SU-DHL-6 (cell line): ENCODE results near the gene PFDN1.

Experiments
- H2AFZ ChIP-seq: fragments of 200-600 bp; sonication (generic); 2 replicates; pipeline ENCODE4 v1.6.1; 2014; ENCODE audit warnings: low read depth, mild to moderate bottlenecking, moderate library complexity, mixed read lengths, antibody characterized with exemption, low read length; ENCODE audit not compliant: severe bottlenecking
- H3F3A ChIP-seq: fragments of 200-600 bp; shearing (Covaris generic); 2 replicates; pipeline ENCODE4 v1.6.0; 2016; ENCODE audit warnings: antibody characterized with exemption, mild to moderate bottlenecking; ENCODE audit not compliant: insufficient read depth
- H3K27ac ChIP-seq: fragments of 200-600 bp; sonication (generic); 2 replicates; pipeline ENCODE4 v1.5.1; 2016; ENCODE audit warnings: low read depth, mild to moderate bottlenecking, low read length, moderate library complexity, mixed read lengths
- H3K27me3 ChIP-seq: fragments of 200-600 bp; sonication (generic), shearing (Covaris generic); 2 replicates; pipeline ENCODE4 v1.6.0; 2014; ENCODE audit warnings: mild to moderate bottlenecking, low read length
- H3K36me3 ChIP-seq: fragments of 200-600 bp; sonication (generic); 2 replicates; pipeline ENCODE4 v1.6.1; 2014; ENCODE audit warnings: mild to moderate bottlenecking, low read length, mixed read lengths
- H3K4me2 ChIP-seq: fragments of 300-600, 200-600 bp; shearing (Covaris generic), sonication (generic); 2 replicates; pipeline ENCODE4 v1.6.0; 2014; ENCODE audit warnings: low read length, low read depth, mild to moderate bottlenecking; ENCODE audit not compliant: poor library complexity, severe bottlenecking
- H3K4me3 ChIP-seq: fragments of 200-600 bp; sonication (generic); 2 replicates; pipeline ENCODE4 v1.5.1; 2014; ENCODE audit warnings: antibody characterized with exemption, low read length, mild to moderate bottlenecking, mixed read lengths; ENCODE audit not compliant: insufficient read depth, poor library complexity, severe bottlenecking
- H3K79me2 ChIP-seq: fragments of 200-600 bp; sonication (generic); 2 replicates; pipeline ENCODE4 v1.6.1; 2014; ENCODE audit warnings: mild to moderate bottlenecking, low read length, moderate library complexity; ENCODE audit not compliant: insufficient read depth
- H3K9ac ChIP-seq: fragments of 200-600 bp; sonication (generic); 2 replicates; pipeline ENCODE4 v1.7.0; 2014; ENCODE audit warnings: mild to moderate bottlenecking, low read length
- H3K9me2 ChIP-seq: fragments of 200-600 bp; sonication (generic); replicated peaks from 2 replicates; pipeline ENCODE4 v1.6.1; 2014; ENCODE audit warnings: low read length; ENCODE audit not compliant: insufficient read depth
- H3K9me3 ChIP-seq: fragments of 200-600 bp; sonication (generic); 2 replicates; pipeline ENCODE4 v1.6.1; 2014; ENCODE audit warnings: low read length, mixed read lengths; ENCODE audit not compliant: insufficient read depth
- H4K20me1 ChIP-seq: fragments of 200-600 bp; sonication (generic); 2 replicates; pipeline ENCODE4 v1.6.1; 2014; ENCODE audit warnings: low read depth, mild to moderate bottlenecking, antibody characterized with exemption, low read length, moderate library complexity, mixed read lengths
- EZH2phosphoT487 ChIP-seq: fragments of 200-600 bp; sonication (generic), shearing (Covaris generic); conservative IDR thresholded peaks from 2 replicates; pipeline ENCODE4 v1.6.1; 2018; ENCODE audit warnings: mild to moderate bottlenecking, antibody characterized with exemption, low read length, moderate library complexity, mixed read lengths
- TF ChIP-seq, protein P1 (sequence below): fragments of 200-600 bp; sonication (generic); IDR thresholded peaks from one replicate; pipeline ENCODE4 v1.5.1; 2017; ENCODE audit warnings: antibody characterized with exemption, mild to moderate bottlenecking, low read length, moderate library complexity; ENCODE audit not compliant: insufficient read depth, poor library complexity, severe bottlenecking

PFDN1 gene

DNA sequence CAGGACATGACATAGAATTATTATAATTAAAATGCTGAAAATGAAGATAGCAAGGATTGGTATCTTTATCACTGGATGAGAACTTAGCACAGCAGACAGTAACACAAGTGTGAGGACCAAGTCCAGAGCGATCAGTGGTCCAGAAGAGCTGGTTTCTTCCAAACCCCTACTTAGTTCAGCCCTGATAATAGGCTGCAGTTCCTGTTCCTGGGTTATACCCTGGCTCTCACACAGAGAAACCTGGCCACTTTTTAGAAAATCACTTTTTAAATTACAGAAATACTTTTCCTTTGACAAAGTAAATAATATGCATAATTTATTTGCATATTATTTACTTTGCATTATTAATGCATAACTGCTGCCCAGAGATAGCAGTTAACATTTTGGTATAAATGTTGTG, 87.6 kb downstream of the PFDN1 start:
- no peaks in the 10 kb centered on the region for H3F3A ChIP-seq
- no peaks in the 10 kb centered on the region for H4K20me1 ChIP-seq
- no peak overlapping the region for H3K9ac ChIP-seq
- TF ChIP-seq, protein P1, sequence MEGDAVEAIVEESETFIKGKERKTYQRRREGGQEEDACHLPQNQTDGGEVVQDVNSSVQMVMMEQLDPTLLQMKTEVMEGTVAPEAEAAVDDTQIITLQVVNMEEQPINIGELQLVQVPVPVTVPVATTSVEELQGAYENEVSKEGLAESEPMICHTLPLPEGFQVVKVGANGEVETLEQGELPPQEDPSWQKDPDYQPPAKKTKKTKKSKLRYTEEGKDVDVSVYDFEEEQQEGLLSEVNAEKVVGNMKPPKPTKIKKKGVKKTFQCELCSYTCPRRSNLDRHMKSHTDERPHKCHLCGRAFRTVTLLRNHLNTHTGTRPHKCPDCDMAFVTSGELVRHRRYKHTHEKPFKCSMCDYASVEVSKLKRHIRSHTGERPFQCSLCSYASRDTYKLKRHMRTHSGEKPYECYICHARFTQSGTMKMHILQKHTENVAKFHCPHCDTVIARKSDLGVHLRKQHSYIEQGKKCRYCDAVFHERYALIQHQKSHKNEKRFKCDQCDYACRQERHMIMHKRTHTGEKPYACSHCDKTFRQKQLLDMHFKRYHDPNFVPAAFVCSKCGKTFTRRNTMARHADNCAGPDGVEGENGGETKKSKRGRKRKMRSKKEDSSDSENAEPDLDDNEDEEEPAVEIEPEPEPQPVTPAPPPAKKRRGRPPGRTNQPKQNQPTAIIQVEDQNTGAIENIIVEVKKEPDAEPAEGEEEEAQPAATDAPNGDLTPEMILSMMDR: no peak
- no peak for TF ChIP-seq EZH2phosphoT487
- H3K27me3 ChIP-seq: no peaks in the 10 kb centered on the region
- H3K36me3 ChIP-seq: no peaks in the 10 kb centered on the region
- no peaks in the 10 kb centered on the region for H3K9me2 ChIP-seq
- H3K79me2 ChIP-seq: no peaks in the 10 kb centered on the region
- H3K9me3 ChIP-seq: no peaks in the 10 kb centered on the region
- no peak overlapping the region for H3K4me2 ChIP-seq
- no peak overlapping the region for H3K27ac ChIP-seq
- no peak overlapping the region for H2AFZ ChIP-seq
- H3K4me3 ChIP-seq: no peak overlapping the region

DNA sequence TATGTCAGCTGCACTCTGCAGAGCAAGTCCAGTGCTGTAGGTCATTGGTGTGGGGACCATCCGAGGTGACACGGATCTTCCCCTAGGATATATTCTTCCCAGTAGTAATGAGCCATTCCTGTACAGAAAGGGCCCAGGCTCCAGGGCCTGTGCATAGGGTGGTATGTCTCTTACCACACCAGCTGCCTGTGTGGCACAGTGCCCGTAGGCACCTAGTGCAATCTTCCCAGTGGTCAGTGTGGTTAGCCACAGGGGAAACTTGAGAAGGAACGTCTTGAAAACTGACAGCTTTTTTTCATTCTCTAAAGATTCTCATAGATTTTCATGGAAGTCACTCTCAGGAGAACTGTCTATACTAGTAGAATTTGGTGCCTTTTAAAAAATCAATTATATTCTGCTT, 88.1 kb downstream of the PFDN1 start:
- H3K9me2 ChIP-seq: no peaks in the 10 kb centered on the region
- no peak overlapping the region for H2AFZ ChIP-seq
- H3F3A ChIP-seq: no peaks in the 10 kb centered on the region
- H3K27me3 ChIP-seq: no peaks in the 10 kb centered on the region
- H3K4me3 ChIP-seq: no peak overlapping the region
- H3K9me3 ChIP-seq: no peaks in the 10 kb centered on the region
- H3K79me2 ChIP-seq: no peaks in the 10 kb centered on the region
- no peaks in the 10 kb centered on the region for H4K20me1 ChIP-seq
- no peaks in the 10 kb centered on the region for H3K36me3 ChIP-seq
- no peak overlapping the region for H3K27ac ChIP-seq
- no peak overlapping the region for H3K4me2 ChIP-seq
- H3K9ac ChIP-seq: no peak overlapping the region
- TF ChIP-seq EZH2phosphoT487: no peak
- TF ChIP-seq, protein P1: no peak

GRCh38 chr5:140213370-140213983, 89.4 kb downstream of the PFDN1 start:
- no peak overlapping the region for H3K4me3 ChIP-seq
- H3K27me3 ChIP-seq: no peaks in the 10 kb centered on the region
- no peaks in the 10 kb centered on the region for H3K9me3 ChIP-seq
- no peak overlapping the region for H2AFZ ChIP-seq
- no peak overlapping the region for H3K4me2 ChIP-seq
- TF ChIP-seq, protein P1: no peak
- no peak for TF ChIP-seq EZH2phosphoT487
- H4K20me1 ChIP-seq: no peaks in the 10 kb centered on the region
- H3K9me2 ChIP-seq: no peaks in the 10 kb centered on the region
- no peak overlapping the region for H3K27ac ChIP-seq
- H3F3A ChIP-seq: no peaks in the 10 kb centered on the region
- H3K36me3 ChIP-seq: no peaks in the 10 kb centered on the region
- H3K79me2 ChIP-seq: no peaks in the 10 kb centered on the region
- H3K9ac ChIP-seq: no peak overlapping the region
